Measurements from ENCODE around the gene TUBB3.

DNA sequence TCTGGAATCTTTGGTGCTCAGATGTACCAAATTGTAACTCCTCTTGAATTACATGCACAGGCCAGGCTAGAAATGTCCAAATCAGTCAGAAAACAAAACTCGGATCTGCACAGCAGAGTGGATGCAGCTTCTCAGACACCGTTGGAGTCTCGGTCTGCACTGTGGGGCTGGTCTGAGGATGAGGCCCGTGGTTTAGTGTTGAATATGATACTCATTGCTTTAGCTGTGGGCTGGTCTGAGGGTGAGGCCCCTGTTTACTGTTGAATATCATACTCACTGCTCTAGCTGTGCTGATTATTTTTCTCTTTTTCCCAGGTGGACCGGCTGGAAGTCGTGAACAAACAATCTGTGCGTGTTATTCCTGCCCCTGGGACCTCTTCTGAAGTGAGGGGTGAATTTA lies 61.1 kb downstream of the TUBB3 start:
- TF ChIP-seq EP300 (IDR thresholded peaks at IDR 0.05) = no peak
- TF ChIP-seq, protein P1, sequence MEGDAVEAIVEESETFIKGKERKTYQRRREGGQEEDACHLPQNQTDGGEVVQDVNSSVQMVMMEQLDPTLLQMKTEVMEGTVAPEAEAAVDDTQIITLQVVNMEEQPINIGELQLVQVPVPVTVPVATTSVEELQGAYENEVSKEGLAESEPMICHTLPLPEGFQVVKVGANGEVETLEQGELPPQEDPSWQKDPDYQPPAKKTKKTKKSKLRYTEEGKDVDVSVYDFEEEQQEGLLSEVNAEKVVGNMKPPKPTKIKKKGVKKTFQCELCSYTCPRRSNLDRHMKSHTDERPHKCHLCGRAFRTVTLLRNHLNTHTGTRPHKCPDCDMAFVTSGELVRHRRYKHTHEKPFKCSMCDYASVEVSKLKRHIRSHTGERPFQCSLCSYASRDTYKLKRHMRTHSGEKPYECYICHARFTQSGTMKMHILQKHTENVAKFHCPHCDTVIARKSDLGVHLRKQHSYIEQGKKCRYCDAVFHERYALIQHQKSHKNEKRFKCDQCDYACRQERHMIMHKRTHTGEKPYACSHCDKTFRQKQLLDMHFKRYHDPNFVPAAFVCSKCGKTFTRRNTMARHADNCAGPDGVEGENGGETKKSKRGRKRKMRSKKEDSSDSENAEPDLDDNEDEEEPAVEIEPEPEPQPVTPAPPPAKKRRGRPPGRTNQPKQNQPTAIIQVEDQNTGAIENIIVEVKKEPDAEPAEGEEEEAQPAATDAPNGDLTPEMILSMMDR (IDR thresholded peaks at IDR 0.05) = no peak

All from stomach (tissue), 4 donors.